Medulla oblongata (tissue), 1 donor: ENCODE results near the gene NCMAP.

Experiments used
- DNase-seq: peaks from one replicate; pipeline ENCODE4 v3.0.0-alpha.2; 2015; ENCODE audit errors: extremely low spot score

The NCMAP gene

GRCh38 chr1:24570265-24571125 is 14.6 kb downstream of the NCMAP start:
- DNase-seq: no peak

- no peak for DNase-seq
Measured at GRCh38 chr1:24572301-24572700, 16.4 kb downstream of the NCMAP start.

- DNase-seq: peak; percentile 53
Measured at GRCh38 chr1:24575905-24576587, 20.2 kb downstream of the NCMAP start.

GRCh38 chr1:24578846-24579245 is 23.0 kb downstream of the NCMAP start:
- DNase-seq: no peak

GRCh38 chr1:24580756-24581155 is 24.9 kb downstream of the NCMAP start:
- DNase-seq: no peak

- no peak for DNase-seq
Measured at GRCh38 chr1:24584171-24584647, 28.3 kb downstream of the NCMAP start.

GRCh38 chr1:24586119-24586518 is 30.2 kb downstream of the NCMAP start:
- no peak for DNase-seq

GRCh38 chr1:24586970-24587820 is 31.3 kb downstream of the NCMAP start:
- DNase-seq: peak; percentile 77

GRCh38 chr1:24588573-24588972 is 32.7 kb downstream of the NCMAP start:
- no peak for DNase-seq

- DNase-seq: no peak
Measured at GRCh38 chr1:24589200-24589599, 33.3 kb downstream of the NCMAP start.

- DNase-seq: no peak
Measured at GRCh38 chr1:24591781-24592180, 35.9 kb downstream of the NCMAP start.

- DNase-seq: no peak
Measured at GRCh38 chr1:24594328-24594598, 38.4 kb downstream of the NCMAP start.

- no peak for DNase-seq
Measured at GRCh38 chr1:24596401-24596880, 40.6 kb downstream of the NCMAP start.

GRCh38 chr1:24599265-24599664 is 43.4 kb downstream of the NCMAP start:
- DNase-seq: no peak

- DNase-seq: no peak
Measured at GRCh38 chr1:24600551-24600950, 44.7 kb downstream of the NCMAP start.

- DNase-seq: no peak
Measured at GRCh38 chr1:24605534-24606295, 49.8 kb downstream of the NCMAP start.

GRCh38 chr1:24606296-24606605 is 50.4 kb downstream of the NCMAP start:
- no peak for DNase-seq

GRCh38 chr1:24606621-24607020 is 50.7 kb downstream of the NCMAP start:
- DNase-seq: no peak

GRCh38 chr1:24609949-24610517 is 54.1 kb downstream of the NCMAP start:
- DNase-seq: no peak

GRCh38 chr1:24619376-24619775 is 63.5 kb downstream of the NCMAP start:
- DNase-seq: peak; percentile 88

- DNase-seq: no peak
Measured at GRCh38 chr1:24620678-24621077, 64.8 kb downstream of the NCMAP start.
